RWPE1 (cell line): ENCODE results near the gene ZCWPW2.

Experiments used
- CTCF ChIA-PET: fragments of 350-600 bp; sonication (Branson Sonifier 250); formaldehyde crosslinking; extraction: SDS; loops from one replicate; lab custom pipeline; 2021; lab: Yijun Ruan, JAX
- POLR2A ChIA-PET: fragments of 400-600 bp; formaldehyde crosslinking; extraction: SDS; loops from one replicate; lab custom pipeline; 2020; ENCODE audit warnings: antibody characterized with exemption; ENCODE audit not compliant: low non-redundant PET; lab: Yijun Ruan, JAX
- DNase-seq: peaks from one replicate; pipeline ENCODE4 v3.0.0; 2012; ENCODE audit warnings: low spot score
- H3K27ac ChIP-seq: fragments of 450-650 bp; 2 replicates; pipeline ENCODE4 v1.5.1; 2017
- CTCF ChIP-seq: fragments of 450-650 bp; conservative IDR thresholded peaks from 2 replicates; pipeline ENCODE4 v1.5.1; 2017; ENCODE audit warnings: low read depth, mild to moderate bottlenecking

ZCWPW2 gene

GRCh38 chr3:28574036-28574435, 225.5 kb downstream of the ZCWPW2 start:
- DNase-seq = no peak
- POLR2A ChIA-PET = no interaction called here
- CTCF ChIA-PET = no interaction called here
- H3K27ac ChIP-seq = no peak overlapping the region
- TF ChIP-seq CTCF = no peak

GRCh38 chr3:28575100-28575745, 226.7 kb downstream of the ZCWPW2 start:
- H3K27ac ChIP-seq = no peak overlapping the region
- TF ChIP-seq CTCF = no peak
- ChIA-PET CTCF (no interaction called here), POLR2A (no interaction called here)
- no peak for DNase-seq
